T-cell (primary cell): ENCODE data around the gene LHX8. TPM values are rescaled to one million over a fixed set of nuclear protein-coding genes. Genes with fewer than 3 reads are reported as not detected.
A peak's percentile ranks its signal among the peaks of the same experiment; 100 is the strongest.

Source experiments
- ATAC-seq, 4 experiments: fragments of 200-7000 bp in 3 of 4; fragments of 150-1000 bp in 1 of 4; cut with Tn5 transposase; replicated peaks in 1 of 4; 1 replicate in 3 of 4; 2 replicates in 1 of 4; pipeline ENCODE4 v1.10.0; 2021; ENCODE audit warnings: moderate library complexity in 3 of 4, mild to moderate bottlenecking in 2 of 4, moderate number of reproducible peaks in 1 of 4
- CTCF ChIA-PET, 2 donors: fragments of 300-600 bp; sonication (Branson Sonifier 250); formaldehyde crosslinking; loops; one replicate each; lab custom pipeline; 2022; ENCODE audit warnings: antibody characterized with exemption in 2 of 2; lab: Charles Lee
- POLR2A ChIA-PET, 2 donors: fragments of 300-600 bp; sonication (Branson Sonifier 250); formaldehyde crosslinking; loops; one replicate each; lab custom pipeline; 2022; ENCODE audit warnings: antibody characterized with exemption in 2 of 2; lab: Charles Lee
- DNase-seq, 35 experiments: peaks; one replicate each; pipeline versions ENCODE4 v3.0.0 to v3.0.0-alpha.2; 2013 to 2023
- H3K27ac ChIP-seq: one replicate; pipeline ENCODE4 v1.5.1; 2013; ENCODE audit warnings: low read length
- H3K27me3 ChIP-seq, 2 experiments: replicated peaks in 1 of 2; 1 replicate in 1 of 2; 2 replicates in 1 of 2; pipeline versions ENCODE4 v1.6.1 to v1.7.0; 2013; ENCODE audit warnings: low read length in 1 of 2, mixed read lengths in 1 of 2; ENCODE audit not compliant: control insufficient read depth in 2 of 2, insufficient read depth in 2 of 2; ENCODE audit errors: extremely low read depth in 1 of 2
- H3K36me3 ChIP-seq, 2 donors: 1 replicate in 1 of 2; 2 replicates in 1 of 2; pipeline versions ENCODE4 v1.6.1 to v1.7.0; 2013; ENCODE audit warnings: low read length in 1 of 2; ENCODE audit not compliant: control insufficient read depth in 2 of 2, insufficient read depth in 1 of 2; ENCODE audit errors: extremely low read depth in 1 of 2
- H3K4me1 ChIP-seq, 2 experiments: 1 replicate in 1 of 2; 2 replicates in 1 of 2; pipeline versions ENCODE4 v1.6.1 to v1.7.0; 2013; ENCODE audit warnings: low read length in 2 of 2, mixed read lengths in 1 of 2; ENCODE audit not compliant: insufficient read depth in 2 of 2, control insufficient read depth in 1 of 2; ENCODE audit errors: extremely low read depth in 1 of 2
- H3K4me3 ChIP-seq, 2 donors: 1 replicate in 1 of 2; 2 replicates in 1 of 2; pipeline versions ENCODE4 v1.5.1 to v1.7.0; 2013; ENCODE audit warnings: mild to moderate bottlenecking in 2 of 2, low read length in 1 of 2, moderate library complexity in 1 of 2; ENCODE audit not compliant: control insufficient read depth in 1 of 2; ENCODE audit errors: extremely low read depth in 1 of 2
- H3K9me3 ChIP-seq: 2 replicates; pipeline ENCODE4 v1.7.0; 2013
- H3K27ac Mint-ChIP-seq, 2 donors: one replicate each; pipeline ENCODE4 v1.8.0; 2020 to 2021; ENCODE audit warnings: mild to moderate bottlenecking in 2 of 2, mixed read lengths in 2 of 2
- H3K27me3 Mint-ChIP-seq, 2 donors: one replicate each; pipeline ENCODE4 v1.8.0; 2021 to 2022; ENCODE audit warnings: mixed read lengths in 2 of 2
- H3K36me3 Mint-ChIP-seq: one replicate; pipeline ENCODE4 v1.8.0; 2021; ENCODE audit warnings: mixed read lengths
- H3K4me1 Mint-ChIP-seq, 3 donors: one replicate each; pipeline ENCODE4 v1.8.0; 2020 to 2022; ENCODE audit warnings: mixed read lengths in 3 of 3, mild to moderate bottlenecking in 1 of 3
- H3K4me3 Mint-ChIP-seq, 3 donors: one replicate each; pipeline ENCODE4 v1.8.0; 2020 to 2022; ENCODE audit warnings: mild to moderate bottlenecking in 3 of 3, mixed read lengths in 3 of 3, moderate library complexity in 3 of 3
- H3K9me3 Mint-ChIP-seq, 3 donors: one replicate each; pipeline ENCODE4 v1.8.0; 2020 to 2022; ENCODE audit warnings: mixed read lengths in 3 of 3
- WGBS: methylation state at CpG from one replicate; pipeline ENCODE4 v1.1.5; 2013; ENCODE audit warnings: missing lambda C conversion rate; ENCODE audit not compliant: insufficient coverage; 5-methylcytosine and 5-hydroxymethylcytosine counted together
- total RNA-seq, 35 experiments: library from RNA in 6 of 35; stranded (reverse) in 6 of 35; fragments of 120-200 nt in 1 of 35; gene quantifications; one replicate each; pipeline versions ENCODE4 v1.2.1 to v1.2.4 and lab custom pipeline; 2013 to 2026

LHX8 gene
- total RNA-seq, 5 donors from 2014 or later (not counting 1 experiment from before 2014, with no cell fraction given): not detected

DNA sequence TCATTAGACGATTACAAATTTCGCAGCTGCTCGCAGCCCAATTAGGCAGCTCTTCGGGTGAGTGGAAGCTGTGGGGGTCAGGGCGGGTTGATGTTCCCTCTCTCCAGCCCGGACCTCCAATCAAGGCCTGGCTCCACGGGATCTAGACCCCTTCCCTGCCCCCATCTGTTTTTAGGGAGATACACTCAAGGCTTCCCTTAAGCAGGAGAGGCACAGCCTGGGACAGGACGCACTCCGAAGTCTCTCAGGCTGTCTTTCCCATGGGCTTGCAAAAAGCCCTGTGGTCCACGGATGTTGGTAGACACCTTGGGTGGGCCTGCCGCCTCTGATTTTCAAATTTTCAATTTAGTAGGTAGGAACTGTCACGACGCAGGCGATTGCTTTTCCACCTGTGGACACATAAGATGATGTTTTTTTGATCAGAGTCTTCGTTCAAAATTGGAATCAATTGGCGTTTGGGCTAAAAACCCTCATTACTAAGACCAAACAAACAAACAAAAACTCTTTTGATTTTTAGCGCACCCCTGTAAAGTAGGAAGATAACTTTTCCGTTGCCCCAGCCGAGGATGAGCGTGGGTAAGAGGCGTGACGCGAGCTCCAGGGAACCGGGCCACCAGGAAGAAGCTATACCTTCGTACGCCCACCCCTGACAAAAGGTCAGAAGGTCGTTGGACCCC, 2.5 kb upstream of the LHX8 start:
- H3K9me3 ChIP-seq: no peaks in the 10 kb centered on the region
- ATAC-seq: no peak
- POLR2A ChIA-PET: no interaction called here

DNA sequence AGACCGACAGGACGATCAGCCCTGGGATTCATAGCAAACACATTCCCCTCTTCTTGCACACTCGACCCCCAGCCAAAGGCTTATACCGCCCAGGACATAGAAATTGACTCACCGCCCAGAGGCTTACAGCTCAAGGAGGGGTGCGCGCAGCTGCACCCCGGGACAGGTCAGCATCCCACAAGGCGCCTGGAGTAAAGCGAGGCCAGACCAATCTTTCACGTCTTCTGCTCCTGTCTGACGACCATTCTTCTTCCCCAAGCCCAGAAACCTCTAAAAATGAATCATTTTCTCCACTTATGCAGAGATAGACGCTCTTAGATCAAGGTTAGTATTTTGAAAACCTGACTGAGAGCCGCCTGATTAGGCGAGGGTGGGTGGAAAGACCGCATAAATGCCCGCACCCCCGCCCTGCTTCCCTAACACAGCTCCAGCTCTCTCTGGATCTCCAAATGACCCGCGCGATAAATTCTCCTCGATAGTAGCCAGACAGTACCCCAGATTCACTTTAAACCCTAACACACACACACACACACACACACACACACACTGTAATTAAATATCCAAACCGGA, 1.9 kb upstream of the LHX8 start:
- POLR2A ChIA-PET: no interaction called here
- H3K4me1 Mint-ChIP-seq: peaks cover 6 to 17% (median 8%) of the 10 kb centered on the region in 3 donors
- peaks cover 1 to 9% (median 3%) of the 10 kb centered on the region in 3 donors for H3K9me3 Mint-ChIP-seq
- H3K4me1 ChIP-seq: peaks cover 0 to 6% of the 10 kb centered on the region in 2 experiments
- no peaks in the 10 kb centered on the region for H3K9me3 ChIP-seq
- DNase-seq (no peak), ATAC-seq (no peak)
- no peaks in the 10 kb centered on the region for H3K36me3 ChIP-seq
- H3K27ac Mint-ChIP-seq: no peak overlapping the region
- peaks cover 43 to 83% of the 10 kb centered on the region in 2 experiments for H3K27me3 ChIP-seq
- H3K27ac ChIP-seq: no peak overlapping the region
- CTCF ChIA-PET: no interaction called here
- 9% methylated on average over 20 of the region's 23 CpGs for WGBS
- no peaks in the 10 kb centered on the region for H3K36me3 Mint-ChIP-seq
- no peak overlapping the region for H3K4me3 ChIP-seq
- H3K4me3 Mint-ChIP-seq: no peak overlapping the region
- H3K27me3 Mint-ChIP-seq: peaks cover 82 to 95% of the 10 kb centered on the region in 2 donors

More for the DNA sequence above, 2.5 kb upstream of the LHX8 start:
- 15% methylated on average over 14 of the region's 27 CpGs for WGBS
- Mint-ChIP-seq H3K36me3 (no peaks in the 10 kb centered on the region), H3K27me3 (peaks cover 87 to 97% of the 10 kb centered on the region in 2 donors), H3K4me3 (no peak overlapping the region), H3K9me3 (peaks cover 3 to 9% (median 3%) of the 10 kb centered on the region in 3 donors), H3K27ac (no peak overlapping the region), H3K4me1 (peaks cover 6 to 17% (median 8%) of the 10 kb centered on the region in 3 donors)
- no peak overlapping the region for H3K4me3 ChIP-seq
- peaks cover 43 to 83% of the 10 kb centered on the region in 2 experiments for H3K27me3 ChIP-seq
- H3K36me3 ChIP-seq: no peaks in the 10 kb centered on the region
- CTCF ChIA-PET: no interaction called here
- no peak overlapping the region for H3K27ac ChIP-seq
- peaks cover 0 to 6% of the 10 kb centered on the region in 2 experiments for H3K4me1 ChIP-seq
- DNase-seq: no peak

DNA sequence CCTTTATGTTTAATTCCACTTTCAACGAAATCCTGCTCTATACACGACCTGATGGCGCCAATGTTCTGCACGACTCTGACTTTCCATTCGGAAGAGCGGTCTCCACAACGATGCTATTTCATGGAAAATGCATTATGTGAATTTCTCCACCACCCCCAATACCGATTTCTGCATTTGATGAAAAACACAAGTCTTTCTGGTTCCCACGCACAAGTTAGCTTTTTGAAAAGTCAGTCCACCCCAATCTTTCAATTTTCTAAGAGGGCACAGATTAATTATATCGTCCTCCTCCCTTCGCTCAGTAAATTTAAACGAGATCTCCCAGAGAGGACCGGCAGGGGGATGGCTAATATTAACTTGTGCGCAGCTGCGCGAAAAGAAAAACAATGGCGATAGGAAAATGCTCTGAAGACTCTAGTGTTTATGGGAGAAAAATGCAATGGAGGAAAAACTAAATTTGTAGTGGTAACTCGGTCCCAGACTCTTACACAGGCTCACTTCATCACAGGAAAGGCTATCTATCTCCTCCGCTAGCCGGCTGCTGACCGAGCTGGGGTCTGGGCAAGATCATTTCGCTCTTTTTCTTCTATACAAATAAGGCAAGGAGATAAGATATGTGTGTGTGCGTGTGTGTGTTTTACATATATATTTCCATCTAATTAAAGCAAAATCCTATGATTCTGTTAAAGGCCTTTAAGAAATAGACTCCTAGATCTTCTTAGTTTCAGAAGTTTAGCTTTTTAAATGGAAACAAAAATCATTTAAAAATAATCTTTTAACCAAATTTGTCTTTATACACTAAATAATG, 1.2 kb upstream of the LHX8 start:
- peaks cover 37 to 79% of the 10 kb centered on the region in 2 experiments for H3K27me3 ChIP-seq
- H3K27me3 Mint-ChIP-seq: peaks cover 82 to 95% of the 10 kb centered on the region in 2 donors
- H3K36me3 Mint-ChIP-seq: no peaks in the 10 kb centered on the region
- CTCF ChIA-PET: no interaction called here
- H3K4me3 ChIP-seq: no peak overlapping the region
- DNase-seq (no peak), ATAC-seq (no peak)
- no peaks in the 10 kb centered on the region for H3K36me3 ChIP-seq
- POLR2A ChIA-PET: no interaction called here
- peaks cover 2 to 17% (median 9%) of the 10 kb centered on the region in 3 donors for H3K4me1 Mint-ChIP-seq
- peaks cover 0 to 6% of the 10 kb centered on the region in 2 experiments for H3K4me1 ChIP-seq
- no peak overlapping the region for H3K4me3 Mint-ChIP-seq
- H3K9me3 ChIP-seq: no peaks in the 10 kb centered on the region
- WGBS: 11% methylated on average over 13 of the region's 23 CpGs
- no peak overlapping the region for H3K27ac Mint-ChIP-seq
- peaks cover 0 to 4% (median 3%) of the 10 kb centered on the region in 3 donors for H3K9me3 Mint-ChIP-seq
- no peak overlapping the region for H3K27ac ChIP-seq

DNA sequence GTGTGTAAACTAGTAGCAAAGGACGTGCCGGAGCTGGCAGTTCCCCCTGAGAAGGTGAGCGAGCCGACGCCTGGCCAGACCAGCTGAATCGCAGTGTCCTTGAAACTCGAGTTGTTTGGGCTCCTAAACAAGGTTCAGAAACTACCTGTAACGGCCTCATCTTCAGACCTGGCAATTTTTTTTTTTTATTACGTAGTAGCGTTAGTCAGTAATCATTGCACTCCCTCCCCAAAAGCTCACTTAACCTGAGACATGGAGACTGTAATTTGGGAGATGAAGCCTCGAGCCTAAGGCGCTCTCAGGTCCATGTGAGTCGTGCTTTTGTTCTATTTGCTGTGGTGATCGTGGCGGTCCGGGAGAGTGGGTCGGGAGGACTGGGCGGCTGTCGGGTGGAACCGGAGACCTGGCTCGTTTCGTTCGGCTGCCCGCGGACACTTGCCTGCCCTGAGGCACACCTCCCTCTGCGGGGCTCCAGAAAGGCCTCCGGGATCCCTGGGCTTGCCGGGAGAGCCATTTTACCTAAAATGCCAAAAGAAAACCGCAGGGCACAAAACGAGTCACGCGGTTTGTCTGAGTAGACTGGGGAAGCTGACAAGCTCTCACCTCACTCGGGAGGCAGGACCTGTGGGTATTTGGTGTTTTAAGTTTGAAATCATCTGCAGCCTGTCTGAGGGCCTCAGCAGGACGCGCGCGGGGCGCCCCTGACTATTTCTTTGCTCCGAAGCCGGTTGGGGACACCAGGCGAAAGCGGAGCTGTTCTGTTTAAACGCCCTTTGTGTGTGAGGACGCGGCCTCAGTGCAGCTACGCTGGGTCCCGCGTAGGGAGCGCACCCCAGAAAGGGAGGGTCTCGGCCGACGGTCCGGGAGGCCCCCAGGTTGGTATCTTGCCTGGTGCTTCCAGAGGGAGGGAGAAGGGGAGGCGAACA, 722 bp downstream of the LHX8 start:
- ATAC-seq: no peak
- H3K36me3 Mint-ChIP-seq: no peaks in the 10 kb centered on the region
- Histone ChIP-seq H3K4me3 (peak overlapping the region in 1 of 2 donors; percentile 48), H3K9me3 (no peaks in the 10 kb centered on the region), H3K27ac (no peak overlapping the region), H3K4me1 (peaks cover 0 to 6% of the 10 kb centered on the region in 2 experiments), H3K36me3 (no peaks in the 10 kb centered on the region), H3K27me3 (peaks cover 26 to 65% of the 10 kb centered on the region in 2 experiments)
- ChIA-PET CTCF (interaction anchor here in 1 of 2 donors (1.0 kb wide), 1 partner anchor 13 kb away, joined by 3 read pairs; no protein-coding TSS in a partner anchor), POLR2A (no interaction called here)
- H3K27ac Mint-ChIP-seq: peak overlapping the region in 1 of 2 donors; percentile 24
- H3K27me3 Mint-ChIP-seq: peaks cover 77 to 87% of the 10 kb centered on the region in 2 donors
- peaks cover 0 to 3% (median 0%) of the 10 kb centered on the region in 3 donors for H3K9me3 Mint-ChIP-seq
- peak overlapping the region; percentile 54 to 56 (median 55) for H3K4me3 Mint-ChIP-seq
- no peak for DNase-seq
- 3% methylated on average over 50 of the region's 54 CpGs for WGBS
- peaks cover 0 to 17% (median 9%) of the 10 kb centered on the region in 3 donors for H3K4me1 Mint-ChIP-seq

DNA sequence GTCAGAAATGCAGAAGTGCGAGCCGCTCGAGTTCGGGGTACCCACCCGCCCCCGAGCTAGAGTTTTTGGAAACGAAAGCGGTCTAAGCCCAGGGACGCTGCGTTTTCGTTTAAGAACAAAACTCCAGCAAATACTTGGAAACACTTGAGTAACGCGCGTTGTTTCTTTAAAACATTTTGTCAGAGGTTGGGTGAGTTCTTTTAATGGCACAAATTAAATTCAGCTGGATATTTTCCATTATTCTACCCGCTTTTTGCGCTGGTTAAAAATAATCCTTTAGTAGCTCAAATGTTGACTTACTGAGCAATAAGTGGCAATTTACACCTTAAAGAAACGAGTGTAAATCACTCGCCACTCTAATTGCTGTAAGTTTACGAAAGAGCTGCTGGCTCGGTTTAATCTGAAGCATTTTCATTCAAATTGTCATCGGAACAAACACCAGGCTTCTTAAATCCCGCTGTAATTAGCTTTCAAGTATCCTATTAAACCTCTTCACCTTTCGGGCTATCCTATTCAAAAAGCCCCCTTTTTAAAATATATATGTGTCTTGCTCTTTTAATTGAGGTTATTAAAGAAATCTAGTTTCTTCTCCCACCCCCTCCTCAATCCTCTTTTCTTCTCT, 1.5 kb downstream of the LHX8 start:
- H3K4me3 Mint-ChIP-seq: peak overlapping the region; percentile 54 to 56 (median 55)
- Histone ChIP-seq H3K27ac (no peak overlapping the region), H3K27me3 (peaks cover 25 to 58% of the 10 kb centered on the region in 2 experiments), H3K36me3 (no peaks in the 10 kb centered on the region), H3K4me3 (peak overlapping the region in 1 of 2 donors; percentile 48), H3K9me3 (no peaks in the 10 kb centered on the region), H3K4me1 (peaks cover 0 to 6% of the 10 kb centered on the region in 2 experiments)
- peaks cover 0 to 17% (median 9%) of the 10 kb centered on the region in 3 donors for H3K4me1 Mint-ChIP-seq
- peaks cover 0 to 3% (median 0%) of the 10 kb centered on the region in 3 donors for H3K9me3 Mint-ChIP-seq
- WGBS: 8% methylated on average over 4 of the region's 23 CpGs
- POLR2A ChIA-PET: interaction anchor here in 1 of 2 donors (0.7 kb wide), 1 partner anchor 1689 kb away, joined by 5 read pairs; no protein-coding TSS in a partner anchor
- H3K27ac Mint-ChIP-seq: no peak overlapping the region
- no peak for ATAC-seq
- peaks cover 70 to 79% of the 10 kb centered on the region in 2 donors for H3K27me3 Mint-ChIP-seq
- CTCF ChIA-PET: no interaction called here
- no peak for DNase-seq
- no peaks in the 10 kb centered on the region for H3K36me3 Mint-ChIP-seq
